DND-41 (cell line): ENCODE results near the gene DIAPH3.

Experiments
- CTCF ChIP-seq: IDR thresholded peaks from 2 replicates; pipeline ENCODE4 v1.5.1; 2012; ENCODE audit warnings: borderline replicate concordance, low read length, moderate library complexity, mild to moderate bottlenecking; ENCODE audit not compliant: poor library complexity, severe bottlenecking; ENCODE audit errors: extremely low read depth
- EZH2 ChIP-seq: IDR thresholded peaks from 3 replicates; pipeline ENCODE4 v1.6.1; 2012; ENCODE audit warnings: borderline replicate concordance, low read depth, mild to moderate bottlenecking, moderate library complexity, low read length, inconsistent platforms; ENCODE audit not compliant: severe bottlenecking

- TF ChIP-seq CTCF (no peak), EZH2 (no peak)
Observed at GRCh38 chr13:60210510-60211330, 47.0 kb upstream of the DIAPH3 start.
